HCT116 (cell line): ENCODE results near the gene DPF1. TPM values are rescaled to one million over a fixed set of nuclear protein-coding genes. Genes with fewer than 3 reads are reported as not detected.

ENCODE experiments used
- ATAC-seq: fragments of 200-7000 bp; cut with Tn5 transposase; 2 replicates; pipeline ENCODE4 v1.9.1; 2020; ENCODE audit warnings: mild to moderate bottlenecking, moderate library complexity
- BruUV-seq: library from RNA; stranded (reverse); fragments of 400-500 nt; replicated peaks from 2 replicates; lab custom pipeline; 2021; lab: Mats Ljungman, UMichigan
- CTCF ChIA-PET: fragments of 300-600 bp; sonication (Branson Sonifier 250); formaldehyde crosslinking; loops from one replicate; lab custom pipeline; 2021; ENCODE audit warnings: antibody characterized with exemption; lab: Charles Lee
- POLR2A ChIA-PET: fragments of 300-600, 350-600 bp; sonication (Branson Sonifier 250); formaldehyde crosslinking; loops from one replicate; lab custom pipeline; 2021; ENCODE audit warnings: antibody characterized with exemption; lab: Charles Lee
- RAD21 ChIA-PET, 2 experiments: fragments of 300-600 bp; sonication (Branson Sonifier 250); formaldehyde crosslinking; loops; one replicate each; lab custom pipeline; 2023; ENCODE audit warnings: low total read pairs in 2 of 2; ENCODE audit not compliant: uncharacterized antibody in 2 of 2, unreplicated experiment in 2 of 2, low non-redundant PET in 1 of 2; lab: Charles Lee
- DNase-seq: peaks from one replicate; pipeline ENCODE4 v3.0.0-alpha.2; 2010; ENCODE audit warnings: low read depth, low spot score
- H2AFZ ChIP-seq: fragments of 200-600 bp; shearing (Covaris generic), sonication (generic); 2 replicates; pipeline ENCODE4 v1.6.1; 2017; ENCODE audit warnings: low read depth, mixed run types, mixed read lengths, antibody characterized with exemption, low read length; ENCODE audit not compliant: poor library complexity, severe bottlenecking
- H3K27ac ChIP-seq: 2 replicates; pipeline ENCODE4 v1.5.1; 2012; ENCODE audit warnings: low read depth, low read length
- H3K27me3 ChIP-seq: fragments of 200-600 bp; sonication (generic); 2 replicates; pipeline ENCODE4 v1.6.1; 2016; ENCODE audit warnings: mixed run types, low read length, mixed read lengths; ENCODE audit not compliant: insufficient read depth
- H3K36me3 ChIP-seq, 2 experiments: fragments of 200-500 bp in 1 of 2; fragments of 200-600 bp in 1 of 2; sonication (Bioruptor generic) in 1 of 2; sonication (generic) in 1 of 2; 2 replicates each; pipeline versions ENCODE4 v1.5.1 to v1.6.1; 2014 to 2016; ENCODE audit warnings: low read length in 2 of 2, inconsistent platforms in 1 of 2, mixed read lengths in 1 of 2, mixed run types in 1 of 2; ENCODE audit not compliant: insufficient read depth in 2 of 2, control insufficient read depth in 1 of 2
- H3K4me1 ChIP-seq, 2 experiments: fragments of 200-600 bp in 1 of 2; sonication (generic) in 1 of 2; 2 replicates each; pipeline versions ENCODE4 v1.5.1 to v1.6.1; 2012 to 2017; ENCODE audit warnings: low read length in 2 of 2, inconsistent platforms in 1 of 2, mild to moderate bottlenecking in 1 of 2, mixed read lengths in 1 of 2, mixed run types in 1 of 2, moderate library complexity in 1 of 2; ENCODE audit not compliant: insufficient read depth in 2 of 2, control insufficient read depth in 1 of 2
- H3K4me2 ChIP-seq: fragments of 200-600 bp; sonication (generic); 2 replicates; pipeline ENCODE4 v1.6.1; 2017; ENCODE audit warnings: mixed run types, low read length, mixed read lengths
- H3K4me3 ChIP-seq, 2 experiments: fragments of 200-600 bp in 1 of 2; sonication (generic) in 1 of 2; replicated peaks in 1 of 2; 2 replicates each; pipeline ENCODE4 v1.5.1; 2011 to 2016; ENCODE audit warnings: low read length in 2 of 2, control low read depth in 1 of 2, low read depth in 1 of 2, mild to moderate bottlenecking in 1 of 2, mixed read lengths in 1 of 2, mixed run types in 1 of 2
- H3K79me2 ChIP-seq: fragments of 200-600 bp; sonication (generic); 2 replicates; pipeline ENCODE4 v1.6.1; 2017; ENCODE audit warnings: mild to moderate bottlenecking, mixed run types, low read length, moderate library complexity, mixed read lengths; ENCODE audit not compliant: insufficient read depth
- H3K9ac ChIP-seq: fragments of 200-600 bp; sonication (generic); 2 replicates; pipeline ENCODE4 v1.6.1; 2016; ENCODE audit warnings: low read length, mixed read lengths
- H3K9me2 ChIP-seq: fragments of 200-600 bp; sonication (generic), shearing (Covaris generic); 2 replicates; pipeline ENCODE4 v1.6.1; 2017; ENCODE audit warnings: mixed run types, mild to moderate bottlenecking, moderate library complexity; ENCODE audit not compliant: insufficient read depth
- H3K9me3 ChIP-seq, 2 experiments: fragments of 200-500 bp in 1 of 2; fragments of 200-600 bp in 1 of 2; sonication (Bioruptor generic) in 1 of 2; sonication (generic) in 1 of 2; 2 replicates each; pipeline ENCODE4 v1.6.1; 2014 to 2017; ENCODE audit warnings: low read length in 2 of 2, mixed read lengths in 2 of 2, inconsistent platforms in 1 of 2, low read depth in 1 of 2, mild to moderate bottlenecking in 1 of 2, mixed run types in 1 of 2, moderate library complexity in 1 of 2; ENCODE audit not compliant: control insufficient read depth in 1 of 2, insufficient read depth in 1 of 2
- H4K20me1 ChIP-seq: fragments of 200-600 bp; sonication (generic), shearing (Covaris generic); 2 replicates; pipeline ENCODE4 v1.6.1; 2017; ENCODE audit warnings: mixed run types, mild to moderate bottlenecking, moderate library complexity; ENCODE audit not compliant: insufficient read depth
- EGR1 ChIP-seq: IDR thresholded peaks from 2 replicates; pipeline ENCODE4 v1.6.1; 2012; ENCODE audit warnings: low read depth
- ELF1 ChIP-seq: IDR thresholded peaks from 2 replicates; pipeline ENCODE4 v1.6.1; 2012; ENCODE audit warnings: low read depth, borderline replicate concordance
- EZH2 ChIP-seq: fragments of 200-600 bp; sonication (generic); IDR thresholded peaks from 2 replicates; pipeline ENCODE4 v1.6.1; 2017; ENCODE audit warnings: antibody characterized with exemption, mixed run types
- FOSL1 ChIP-seq: IDR thresholded peaks from 2 replicates; pipeline ENCODE4 v1.6.1; 2012; ENCODE audit warnings: low read depth
- JUND ChIP-seq: IDR thresholded peaks from 2 replicates; pipeline ENCODE4 v1.6.1; 2012
- POLR2A ChIP-seq: IDR thresholded peaks from 2 replicates; pipeline ENCODE4 v1.7.0; 2011; ENCODE audit warnings: borderline replicate concordance; ENCODE audit not compliant: insufficient read depth, insufficient read length; ENCODE audit errors: extremely low read depth
- RAD21 ChIP-seq: IDR thresholded peaks from 2 replicates; pipeline ENCODE4 v1.6.1; 2012; ENCODE audit warnings: low read depth, mild to moderate bottlenecking
- TCF7L2 ChIP-seq: IDR thresholded peaks from 2 replicates; pipeline ENCODE4 v1.7.0; 2011; ENCODE audit warnings: borderline replicate concordance, inconsistent platforms; ENCODE audit not compliant: insufficient read depth, insufficient read length; ENCODE audit errors: extremely low read depth
- ZNF274 ChIP-seq: fragments of 200-500 bp; sonication (Bioruptor generic); IDR thresholded peaks from 2 replicates; pipeline ENCODE4 v1.6.1; 2014; ENCODE audit warnings: mild to moderate bottlenecking, low read depth, low read length, inconsistent platforms
- intact Hi-C: fragments of 100-400 bp; cut with micrococcal nuclease; formaldehyde crosslinking; loops from 2 replicates; pipeline ENCODE4 v1.10.0; 2022
- total RNA-seq: library from RNA; stranded (reverse); gene quantifications from one replicate; pipeline ENCODE4 v1.2.1, GENCODE V29; 2021; ENCODE audit not compliant: unreplicated experiment
- TF ChIP-seq, protein P1 (sequence below): IDR thresholded peaks from 2 replicates; pipeline ENCODE4 v1.6.1; 2012
- TF ChIP-seq, protein P2 (sequence below), 3 experiments: fragments of 200-600 bp in 1 of 3; sonication (generic) in 1 of 3; IDR thresholded peaks in 2 of 3; conservative IDR thresholded peaks in 1 of 3; 2 replicates each; pipeline ENCODE4 v1.5.1; 2012 to 2017; ENCODE audit warnings: low read depth in 2 of 3, low read length in 2 of 3, antibody characterized with exemption in 1 of 3, borderline replicate concordance in 1 of 3, control low read depth in 1 of 3, mild to moderate bottlenecking in 1 of 3, mixed read lengths in 1 of 3, mixed run types in 1 of 3, moderate library complexity in 1 of 3; ENCODE audit not compliant: insufficient read depth in 1 of 3

DPF1 gene
- total RNA-seq, 1 experiment from 2014 or later = 9.7 TPM

DNA sequence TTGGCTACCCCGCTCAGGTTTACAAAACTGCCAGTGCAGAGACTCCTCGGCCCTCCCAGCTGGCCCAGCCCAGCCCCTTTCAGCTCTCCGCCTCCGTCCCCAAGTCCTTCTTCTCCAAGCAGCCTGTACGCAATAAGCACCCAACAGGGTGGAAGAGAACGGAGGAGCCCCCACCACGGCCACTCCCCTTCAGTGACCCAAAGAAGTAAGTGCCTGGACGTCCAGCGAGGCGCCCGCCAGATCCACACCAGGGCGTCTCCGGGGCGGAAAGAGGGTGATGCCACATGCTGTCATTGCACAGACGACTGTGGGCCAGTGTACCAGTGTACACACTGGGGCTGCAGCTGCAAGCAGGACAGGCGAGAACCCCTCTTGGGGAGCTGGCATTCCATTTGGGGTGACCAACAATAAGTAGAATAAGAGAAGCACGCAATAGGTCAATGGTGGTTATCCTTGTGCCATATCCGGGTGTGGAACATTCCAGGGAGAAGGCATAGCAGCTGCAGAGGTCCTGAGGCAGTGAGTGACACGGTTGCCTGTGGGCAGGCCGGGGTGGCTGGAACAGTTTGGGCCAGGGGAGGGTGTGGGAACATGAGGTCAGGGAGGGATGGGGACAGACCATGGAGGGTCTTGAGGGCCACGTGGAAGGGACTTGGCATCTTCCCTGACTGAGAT is 41.3 kb downstream of the DPF1 start:
- TF ChIP-seq EGR1 = no peak
- TF ChIP-seq, protein P1, sequence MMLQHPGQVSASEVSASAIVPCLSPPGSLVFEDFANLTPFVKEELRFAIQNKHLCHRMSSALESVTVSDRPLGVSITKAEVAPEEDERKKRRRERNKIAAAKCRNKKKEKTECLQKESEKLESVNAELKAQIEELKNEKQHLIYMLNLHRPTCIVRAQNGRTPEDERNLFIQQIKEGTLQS = no peak
- TF ChIP-seq FOSL1 = no peak
- TF ChIP-seq ZNF274 = no peak
- no peak for TF ChIP-seq JUND
- no peak for TF ChIP-seq ELF1
- TF ChIP-seq RAD21 = no peak
- TF ChIP-seq POLR2A = no peak
- TF ChIP-seq, protein P2, sequence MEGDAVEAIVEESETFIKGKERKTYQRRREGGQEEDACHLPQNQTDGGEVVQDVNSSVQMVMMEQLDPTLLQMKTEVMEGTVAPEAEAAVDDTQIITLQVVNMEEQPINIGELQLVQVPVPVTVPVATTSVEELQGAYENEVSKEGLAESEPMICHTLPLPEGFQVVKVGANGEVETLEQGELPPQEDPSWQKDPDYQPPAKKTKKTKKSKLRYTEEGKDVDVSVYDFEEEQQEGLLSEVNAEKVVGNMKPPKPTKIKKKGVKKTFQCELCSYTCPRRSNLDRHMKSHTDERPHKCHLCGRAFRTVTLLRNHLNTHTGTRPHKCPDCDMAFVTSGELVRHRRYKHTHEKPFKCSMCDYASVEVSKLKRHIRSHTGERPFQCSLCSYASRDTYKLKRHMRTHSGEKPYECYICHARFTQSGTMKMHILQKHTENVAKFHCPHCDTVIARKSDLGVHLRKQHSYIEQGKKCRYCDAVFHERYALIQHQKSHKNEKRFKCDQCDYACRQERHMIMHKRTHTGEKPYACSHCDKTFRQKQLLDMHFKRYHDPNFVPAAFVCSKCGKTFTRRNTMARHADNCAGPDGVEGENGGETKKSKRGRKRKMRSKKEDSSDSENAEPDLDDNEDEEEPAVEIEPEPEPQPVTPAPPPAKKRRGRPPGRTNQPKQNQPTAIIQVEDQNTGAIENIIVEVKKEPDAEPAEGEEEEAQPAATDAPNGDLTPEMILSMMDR (IDR thresholded peaks at IDR 0.05 in 2 of 3, conservative IDR thresholded peaks at IDR 0.05 in 1 of 3; ENCODE audit: borderline replicate concordance in 1 of 3, insufficient read depth in 1 of 3, low read depth in 2 of 3, low read length in 2 of 3) = no peak
- TF ChIP-seq TCF7L2 = no peak
- TF ChIP-seq EZH2 = no peak
- TF ChIP-seq, all 23 proteins: peak for 0
- H2AFZ ChIP-seq = no peak overlapping the region
- CTCF ChIA-PET = no interaction called here
- intact Hi-C loops = no loop called here
- H4K20me1 ChIP-seq = no peaks in the 10 kb centered on the region
- H3K79me2 ChIP-seq = no peaks in the 10 kb centered on the region
- H3K36me3 ChIP-seq = no peaks in the 10 kb centered on the region; a peak in 1 of 4 replicates
- no peaks in the 10 kb centered on the region for H3K27me3 ChIP-seq
- no TSS peak for BruUV-seq
- RAD21 ChIA-PET = no interaction called here
- POLR2A ChIA-PET = no interaction called here
- H3K9me3 ChIP-seq = no peaks in the 10 kb centered on the region
- H3K4me3 ChIP-seq = no peak overlapping the region
- H3K4me2 ChIP-seq = no peak overlapping the region
- DNase-seq (no peak), ATAC-seq (no peak)
- H3K27ac ChIP-seq = no peak overlapping the region
- no peaks in the 10 kb centered on the region for H3K9me2 ChIP-seq
- H3K9ac ChIP-seq = no peak overlapping the region
- no peaks in the 10 kb centered on the region for H3K4me1 ChIP-seq
